GM21528 (cell line): ENCODE data around the gene DTHD1.

Experiments
- ATAC-seq: cut with Tn5 transposase; IDR thresholded peaks from one replicate; pipeline ENCODE4 v1.9.1; 2021; ENCODE audit warnings: mild to moderate bottlenecking, moderate library complexity; ENCODE audit not compliant: unreplicated experiment, low FRiP score

Gene DTHD1

GRCh38 chr4:36312511-36312910 is 31.1 kb downstream of the DTHD1 start:
- ATAC-seq, result no peak

GRCh38 chr4:36313301-36313700 is 31.9 kb downstream of the DTHD1 start:
- ATAC-seq, result no peak

GRCh38 chr4:36313703-36314102 is 32.3 kb downstream of the DTHD1 start:
- no peak for ATAC-seq

GRCh38 chr4:36316607-36317006 is 35.2 kb downstream of the DTHD1 start:
- no peak for ATAC-seq

- no peak for ATAC-seq
These were observed 36.3 kb downstream of the DTHD1 start for GRCh38 chr4:36317721-36318120.

- no peak for ATAC-seq
These were observed 38.9 kb downstream of the DTHD1 start for GRCh38 chr4:36320117-36320896.

- ATAC-seq, result no peak
These were observed 39.8 kb downstream of the DTHD1 start for GRCh38 chr4:36321176-36321575.

- ATAC-seq, result peak; percentile 35
These were observed 41.5 kb downstream of the DTHD1 start for GRCh38 chr4:36322921-36323354.

- no peak for ATAC-seq
These were observed 42.5 kb downstream of the DTHD1 start for GRCh38 chr4:36323816-36324419.

GRCh38 chr4:36324808-36325207 is 43.4 kb downstream of the DTHD1 start:
- ATAC-seq, result no peak

GRCh38 chr4:36325499-36325898 is 44.1 kb downstream of the DTHD1 start:
- peak; percentile 75 for ATAC-seq

GRCh38 chr4:36325926-36326325 is 44.5 kb downstream of the DTHD1 start:
- no peak for ATAC-seq

GRCh38 chr4:36326476-36327029 is 45.1 kb downstream of the DTHD1 start:
- no peak for ATAC-seq

- no peak for ATAC-seq
These were observed 46.0 kb downstream of the DTHD1 start for GRCh38 chr4:36327400-36327799.

GRCh38 chr4:36328130-36328529 is 46.7 kb downstream of the DTHD1 start:
- ATAC-seq, result no peak

GRCh38 chr4:36329228-36329627 is 47.8 kb downstream of the DTHD1 start:
- no peak for ATAC-seq

- ATAC-seq, result no peak
These were observed 49.4 kb downstream of the DTHD1 start for GRCh38 chr4:36330796-36331195.

- peak; percentile 89 for ATAC-seq
These were observed 50.8 kb downstream of the DTHD1 start for GRCh38 chr4:36332023-36332781.

- peak; percentile 99 for ATAC-seq
These were observed 51.3 kb downstream of the DTHD1 start for GRCh38 chr4:36332782-36333131.

GRCh38 chr4:36333303-36333877 is 52.0 kb downstream of the DTHD1 start:
- no peak for ATAC-seq

GRCh38 chr4:36337665-36338185 is 56.3 kb downstream of the DTHD1 start:
- no peak for ATAC-seq
